ENCODE results near the gene MYH10. TPM values are rescaled to one million over a fixed set of nuclear protein-coding genes. Genes with fewer than 3 reads are reported as not detected.

The MYH10 gene
- total RNA-seq, 1 donor from 2014 or later, result 75.7 TPM

- intact Hi-C loops (cut with DNase I), result no loop called here
- ATAC-seq, result no peak
- no peak for DNase-seq (ENCODE audit: low spot score)
Observed at GRCh38 chr17:8650119-8650499, 19.6 kb upstream of the MYH10 start.

GRCh38 chr17:8649157-8650118 is 18.9 kb upstream of the MYH10 start:
- DNase-seq (ENCODE audit: low spot score), result no peak
- intact Hi-C loops (cut with DNase I), result no loop called here
- ATAC-seq, result peak; percentile 85

- DNase-seq (ENCODE audit: low spot score), result no peak
- intact Hi-C loops (cut with DNase I), result no loop called here
- ATAC-seq, result no peak
Observed at GRCh38 chr17:8647956-8648355, 17.4 kb upstream of the MYH10 start.

- no peak for DNase-seq (ENCODE audit: low spot score)
- no peak for ATAC-seq
- intact Hi-C loops (cut with DNase I), result no loop called here
Observed at GRCh38 chr17:8647202-8647601, 16.7 kb upstream of the MYH10 start.

DNA sequence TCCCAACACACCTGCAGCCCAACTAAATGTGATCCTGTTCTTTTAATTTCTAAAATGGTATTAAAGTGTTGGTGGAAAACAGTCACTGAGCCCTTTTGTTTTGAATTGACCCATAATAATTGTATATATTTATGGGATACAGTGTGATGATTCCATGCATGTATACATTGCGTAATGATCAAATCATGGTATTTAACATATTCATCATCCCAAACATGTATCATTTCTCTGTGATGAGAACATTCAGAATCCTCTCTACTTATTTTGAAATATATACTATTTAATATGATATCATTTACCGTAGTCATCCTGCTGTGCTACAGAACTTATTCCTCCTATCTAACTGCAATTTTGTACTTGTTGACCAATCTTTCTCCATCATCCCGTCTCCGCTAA is 14.0 kb upstream of the MYH10 start:
- ATAC-seq (no peak), DNase-seq (ENCODE audit: low spot score) (no peak)
- intact Hi-C loops (cut with DNase I), result no loop called here

- DNase-seq (ENCODE audit: low spot score) (no peak), ATAC-seq (no peak)
- intact Hi-C loops (cut with DNase I), result no loop called here
Observed at GRCh38 chr17:8643855-8644506, 13.5 kb upstream of the MYH10 start.

- DNase-seq (ENCODE audit: low spot score) (no peak), ATAC-seq (no peak)
- intact Hi-C loops (cut with DNase I), result no loop called here
Observed at GRCh38 chr17:8639709-8640108, 9.2 kb upstream of the MYH10 start.

GRCh38 chr17:8632061-8632460 is 1.5 kb upstream of the MYH10 start:
- ATAC-seq (no peak), DNase-seq (ENCODE audit: low spot score) (no peak)
- intact Hi-C loops (cut with DNase I), result no loop called here

DNA sequence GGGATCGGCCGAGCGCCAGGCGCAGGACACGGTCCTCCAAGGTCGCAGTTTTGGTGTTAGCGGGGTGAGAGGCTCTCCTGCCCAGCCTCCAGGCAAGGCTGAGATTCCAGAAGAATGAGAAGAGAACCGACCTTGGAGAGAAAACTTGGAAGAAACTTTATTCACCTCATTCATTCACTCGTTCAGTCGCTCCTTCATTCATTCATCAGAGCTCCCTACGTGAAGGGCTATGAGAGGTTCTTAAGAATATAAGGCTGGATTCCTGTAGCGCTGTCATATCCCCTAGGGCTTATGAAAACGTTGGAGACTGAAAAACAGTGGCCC is 991 bp upstream of the MYH10 start:
- no peak for ATAC-seq
- intact Hi-C loops (cut with DNase I), result no loop called here
- no peak for DNase-seq (ENCODE audit: low spot score)

GRCh38 chr17:8630802-8631553 is 453 bp upstream of the MYH10 start:
- DNase-seq (ENCODE audit: low spot score), result peak; percentile 98
- ATAC-seq, result peak; percentile 99
- intact Hi-C loops (cut with DNase I), result no loop called here

GRCh38 chr17:8629371-8630226 is 926 bp downstream of the MYH10 start:
- ATAC-seq (peak; percentile 37), DNase-seq (ENCODE audit: low spot score) (peak; percentile 67)
- intact Hi-C loops (cut with DNase I), result no loop called here

DNA sequence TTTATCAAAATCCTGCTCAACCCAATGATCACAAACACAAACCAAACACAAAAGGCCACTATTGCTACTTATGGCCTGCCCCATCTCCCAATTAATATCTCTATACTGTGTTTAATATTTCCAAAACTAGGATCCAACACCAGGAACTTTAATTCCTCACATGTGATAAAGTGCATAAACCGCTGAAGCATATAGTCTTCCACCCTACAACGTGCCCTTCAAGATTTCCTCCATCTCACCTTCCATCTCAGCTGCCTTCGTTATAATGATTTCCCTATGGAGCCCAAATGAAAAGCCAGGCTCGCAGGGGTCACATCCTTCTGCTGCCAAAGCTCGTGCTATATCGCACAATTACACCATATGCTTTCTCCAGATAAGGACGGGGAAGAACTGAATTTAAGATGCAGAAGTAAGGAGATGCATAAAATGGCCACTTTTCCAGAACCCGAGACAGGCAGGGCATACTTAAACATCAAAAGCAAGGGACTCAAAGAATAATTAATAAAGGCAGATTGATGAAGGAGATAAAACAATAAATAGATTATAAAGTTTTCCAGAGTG is 1.8 kb downstream of the MYH10 start:
- ATAC-seq, result no peak
- intact Hi-C loops (cut with DNase I), result no loop called here
- no peak for DNase-seq (ENCODE audit: low spot score)

GRCh38 chr17:8628172-8628571 is 2.4 kb downstream of the MYH10 start:
- ATAC-seq (no peak), DNase-seq (ENCODE audit: low spot score) (no peak)
- intact Hi-C loops (cut with DNase I), result no loop called here

DNA sequence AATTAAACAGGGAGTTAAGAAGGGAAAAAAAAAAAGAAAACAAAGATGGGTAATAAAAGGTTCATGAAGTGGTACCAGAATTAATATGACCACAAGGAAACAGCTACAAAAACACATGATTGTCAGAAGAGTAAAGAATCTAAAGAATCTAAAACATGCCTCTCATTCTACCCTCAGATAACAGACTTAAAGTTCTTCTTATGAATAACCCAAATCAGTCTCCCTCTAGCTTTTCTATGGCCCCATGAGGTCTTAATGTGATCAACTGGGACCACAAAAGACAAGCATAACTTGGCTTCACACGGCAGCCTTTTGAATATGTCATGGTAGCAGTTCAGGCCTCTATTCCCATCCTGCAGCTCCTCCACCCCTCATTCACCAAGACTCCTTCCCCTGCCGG is 6.9 kb downstream of the MYH10 start:
- DNase-seq (ENCODE audit: low spot score) (no peak), ATAC-seq (no peak)
- intact Hi-C loops (cut with DNase I), result no loop called here

- intact Hi-C loops (cut with DNase I), result no loop called here
- ATAC-seq, result no peak
- no peak for DNase-seq (ENCODE audit: low spot score)
Observed at GRCh38 chr17:8622191-8622590, 8.3 kb downstream of the MYH10 start.

GRCh38 chr17:8621585-8621984 is 8.9 kb downstream of the MYH10 start:
- DNase-seq (ENCODE audit: low spot score) (no peak), ATAC-seq (no peak)
- intact Hi-C loops (cut with DNase I), result no loop called here

GRCh38 chr17:8619294-8619693 is 11.2 kb downstream of the MYH10 start:
- intact Hi-C loops (cut with DNase I), result no loop called here
- ATAC-seq (no peak), DNase-seq (ENCODE audit: low spot score) (no peak)

- ATAC-seq (no peak), DNase-seq (ENCODE audit: low spot score) (no peak)
- intact Hi-C loops (cut with DNase I), result no loop called here
Observed at GRCh38 chr17:8618825-8619224, 11.7 kb downstream of the MYH10 start.

- intact Hi-C loops (cut with DNase I), result no loop called here
- DNase-seq (ENCODE audit: low spot score) (no peak), ATAC-seq (peak; percentile 38)
Observed at GRCh38 chr17:8614988-8615387, 15.5 kb downstream of the MYH10 start.
